ENCODE results near the gene ATMIN. TPM values are rescaled to one million over a fixed set of nuclear protein-coding genes. Genes with fewer than 3 reads are reported as not detected.
A peak's percentile ranks its signal among the peaks of the same experiment; 100 is the strongest.

Gene ATMIN
- total RNA-seq, 1 donor from 2014 or later: 21.2 TPM

GRCh38 chr16:81094771-81095251 is 59.2 kb downstream of the ATMIN start:
- peak overlapping the region; percentile 84 for H3K4me3 ChIP-seq (ENCODE audit: low read depth, low read length)
- DNase-seq (ENCODE audit: low read depth): no peak
- no peak for TF ChIP-seq CTCF (conservative IDR thresholded peaks at IDR 0.05; ENCODE audit: low read depth, low read length)

GRCh38 chr16:81095653-81095952 is 60.0 kb downstream of the ATMIN start:
- no peak for TF ChIP-seq CTCF (conservative IDR thresholded peaks at IDR 0.05; ENCODE audit: low read depth, low read length)
- H3K4me3 ChIP-seq (ENCODE audit: low read depth, low read length): peak overlapping the region; percentile 84
- no peak for DNase-seq (ENCODE audit: low read depth)

- TF ChIP-seq CTCF (conservative IDR thresholded peaks at IDR 0.05; ENCODE audit: low read depth, low read length): no peak
- peak; percentile 63 for DNase-seq (ENCODE audit: low read depth)
- H3K4me3 ChIP-seq (ENCODE audit: low read depth, low read length): peak within 1 kb of the TSS; percentile 84
Observed at GRCh38 chr16:81095953-81096714, 60.5 kb downstream of the ATMIN start, which contains the start of gene GCSH. Gene GCSH (minus strand): TSS chr16:81096395. CDS start chr16:81096278, 117 bp downstream.

- no peak for DNase-seq (ENCODE audit: low read depth)
- H3K4me3 ChIP-seq (ENCODE audit: low read depth, low read length): peak overlapping the region; percentile 22
- TF ChIP-seq CTCF (conservative IDR thresholded peaks at IDR 0.05; ENCODE audit: low read depth, low read length): no peak
Observed at GRCh38 chr16:81096715-81097208, 61.1 kb downstream of the ATMIN start.

Other genes with a start within 250 kb of the ATMIN start
- gene CDYL2, start 231.2 kb upstream of the ATMIN start, total RNA-seq: 5.4 and 8.0 TPM in 2 replicates
- gene CMC2, start 29.0 kb upstream of the ATMIN start, total RNA-seq: 96.3 and 114 TPM in 2 replicates
- gene CENPN, start 28.6 kb upstream of the ATMIN start, total RNA-seq: 49.2 and 91.8 TPM in 2 replicates
- 0.22 and 0.35 TPM in 2 replicates for gene C16orf46, start 41.4 kb downstream of the ATMIN start, total RNA-seq
- gene GCSH, start 60.6 kb downstream of the ATMIN start, total RNA-seq: 38.7 and 49.1 TPM in 2 replicates
- gene BCO1, start 202.8 kb downstream of the ATMIN start, total RNA-seq: 0.58 and 2.7 TPM in 2 replicates